Caki2 (cell line): ENCODE data around the gene TMEM176B. TPM values are rescaled to one million over a fixed set of nuclear protein-coding genes. Genes with fewer than 3 reads are reported as not detected.

ENCODE experiments used
- DNase-seq: peaks from one replicate; pipeline ENCODE4 v3.0.0-alpha.2; 2015; ENCODE audit warnings: low read depth
- in situ Hi-C: cut with HindIII; loops from 2 replicates; pipeline ENCODE4 v1.10.0; 2016; ENCODE audit warnings: low sequenced_read_pairs, low pct_unique_long_range_greater_than_20kb, mixed read lengths
- total RNA-seq: library from RNA; depleted of rRNA; stranded (reverse); fragments of >200 nt; shearing (Covaris generic); gene quantifications from 2 replicates; pipeline ENCODE4 v1.2.3, GENCODE V29; 2014; ENCODE audit warnings: low replicate concordance

TMEM176B gene
- total RNA-seq, 1 experiment from 2014 or later, result not detected

DNA sequence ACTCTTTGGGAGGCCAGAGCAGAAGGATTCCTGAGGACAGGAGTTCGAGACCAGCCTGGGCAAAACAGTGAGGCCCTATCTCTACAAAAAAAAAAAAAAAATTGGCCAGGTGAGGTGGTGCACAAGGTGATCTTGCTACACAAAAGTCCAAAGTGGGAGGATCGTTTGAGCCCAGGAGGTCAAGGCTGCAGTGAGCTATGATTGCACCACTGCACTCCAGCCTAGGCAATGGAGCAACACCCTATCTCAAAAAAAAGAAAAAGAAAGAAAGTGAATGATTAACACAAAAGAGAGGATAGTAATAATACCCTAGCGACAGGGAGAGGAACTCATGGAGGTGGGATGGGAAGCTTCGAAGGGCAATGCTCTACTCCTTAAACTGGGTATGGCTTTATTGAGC, 30.4 kb downstream of the TMEM176B start:
- no peak for DNase-seq
- in situ Hi-C loops, result no loop called here

GRCh38 chr7:150766334-150766709, 33.8 kb downstream of the TMEM176B start:
- in situ Hi-C loops, result no loop called here
- no peak for DNase-seq

- no peak for DNase-seq
- in situ Hi-C loops, result no loop called here
These were observed 40.7 kb downstream of the TMEM176B start for GRCh38 chr7:150759479-150759878.

DNA sequence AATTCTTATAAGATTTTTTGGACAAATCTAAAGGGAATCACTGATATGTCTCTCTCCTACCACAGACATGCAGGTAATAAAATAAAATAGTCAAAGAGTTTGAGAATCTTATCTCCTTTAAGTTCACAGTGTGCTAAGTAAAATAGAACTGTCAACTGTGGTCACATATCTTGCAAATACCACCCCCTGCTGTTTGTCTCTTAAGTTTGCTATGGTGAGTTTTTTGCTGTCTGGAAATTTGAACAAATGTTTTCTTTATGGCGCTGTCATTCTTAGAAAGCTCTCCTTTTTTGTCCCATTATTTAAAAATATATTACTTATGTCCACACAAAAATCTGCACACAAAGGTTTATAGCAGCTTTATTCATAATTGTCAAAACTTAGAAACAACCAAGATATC, 43.3 kb downstream of the TMEM176B start:
- in situ Hi-C loops, result no loop called here
- DNase-seq, result no peak

DNA sequence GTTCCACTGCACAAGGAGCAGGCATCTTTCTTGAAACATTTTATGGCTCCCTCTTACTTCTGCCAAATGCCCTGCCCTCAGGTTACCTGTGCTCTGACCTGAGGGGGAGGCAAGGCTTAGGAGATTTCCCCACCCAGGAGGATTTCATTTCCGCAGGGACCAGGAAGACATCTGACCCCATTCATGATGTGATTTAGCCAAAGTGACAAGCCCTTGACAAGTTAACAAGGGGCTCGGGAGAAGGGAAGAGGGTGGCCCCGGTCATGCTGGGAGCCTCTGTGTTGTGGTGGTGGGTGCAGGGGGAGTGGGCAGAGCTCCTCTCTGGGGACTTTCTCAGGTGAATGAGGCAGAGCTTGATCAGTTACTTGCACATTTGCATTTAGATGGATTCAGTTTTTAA, 44.0 kb downstream of the TMEM176B start:
- in situ Hi-C loops, result no loop called here
- no peak for DNase-seq

- DNase-seq, result no peak
- in situ Hi-C loops, result no loop called here
These were observed 44.6 kb downstream of the TMEM176B start for GRCh38 chr7:150755473-150756099.

DNA sequence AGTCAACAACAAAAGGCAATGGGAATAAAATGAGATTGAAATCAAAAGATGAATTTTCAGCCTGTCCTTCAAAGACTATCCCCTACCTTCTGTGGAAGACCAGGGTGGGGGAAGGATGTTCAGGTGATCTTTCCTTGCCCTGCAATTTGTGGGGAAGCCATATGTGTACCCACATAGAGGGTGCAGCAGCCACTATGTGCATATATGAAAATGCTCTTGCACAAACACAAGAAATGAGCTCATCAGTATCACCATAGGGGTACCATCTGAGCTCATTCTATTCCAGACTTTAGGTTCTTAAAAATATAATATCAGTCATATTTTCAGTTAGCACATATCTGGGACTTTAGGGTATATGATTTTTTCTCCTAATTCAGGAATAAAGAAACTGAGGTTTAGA, 45.2 kb downstream of the TMEM176B start:
- in situ Hi-C loops, result no loop called here
- no peak for DNase-seq

- DNase-seq, result no peak
- in situ Hi-C loops, result no loop called here
These were observed 46.1 kb downstream of the TMEM176B start for GRCh38 chr7:150753826-150754603.

GRCh38 chr7:150753239-150753638, 46.9 kb downstream of the TMEM176B start:
- in situ Hi-C loops, result no loop called here

DNA sequence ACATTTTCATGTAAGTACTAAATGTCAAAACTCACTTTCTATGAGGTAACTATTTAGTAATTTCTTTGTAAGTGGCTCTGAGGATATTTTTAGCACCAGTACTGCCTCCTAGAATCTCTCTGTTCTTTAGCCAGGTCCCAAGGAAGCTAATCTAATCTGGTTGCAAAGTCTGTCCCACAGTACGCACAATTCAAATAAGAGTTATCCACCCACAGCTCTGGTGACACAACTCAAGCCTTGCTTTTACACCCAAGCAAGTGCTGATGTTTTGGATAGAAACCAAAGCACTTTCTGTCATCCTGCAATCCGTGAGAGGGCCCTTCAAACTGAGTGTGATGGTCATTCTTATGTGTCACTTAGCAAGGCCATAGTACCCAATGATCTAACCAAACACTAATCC, 48.5 kb downstream of the TMEM176B start:
- in situ Hi-C loops, result no loop called here
- no peak for DNase-seq

More at GRCh38 chr7:150753239-150753638, 46.9 kb downstream of the TMEM176B start:
- DNase-seq, result no peak

DNA sequence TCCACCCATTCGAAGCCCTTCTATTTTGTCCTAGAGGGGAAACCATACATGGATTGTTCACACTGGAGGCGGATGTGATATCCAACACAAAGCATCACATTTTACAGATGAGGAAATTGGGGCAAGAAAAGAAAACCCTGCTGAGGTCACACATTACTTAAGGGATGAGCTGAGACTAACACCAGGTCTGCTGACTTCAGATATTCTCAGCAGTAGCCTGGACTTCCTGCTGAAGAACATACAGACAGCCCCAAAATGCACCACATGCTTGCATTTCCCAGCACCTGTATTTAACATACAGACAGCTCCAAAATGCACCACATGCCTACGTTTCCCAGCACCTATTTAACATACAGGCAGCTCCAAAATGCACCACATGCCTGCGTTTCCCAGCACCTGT, 51.8 kb downstream of the TMEM176B start:
- in situ Hi-C loops, result no loop called here

GRCh38 chr7:150746921-150747320, 53.2 kb downstream of the TMEM176B start:
- no peak for DNase-seq
- in situ Hi-C loops, result no loop called here

More for the DNA sequence above, 51.8 kb downstream of the TMEM176B start:
- no peak for DNase-seq

DNA sequence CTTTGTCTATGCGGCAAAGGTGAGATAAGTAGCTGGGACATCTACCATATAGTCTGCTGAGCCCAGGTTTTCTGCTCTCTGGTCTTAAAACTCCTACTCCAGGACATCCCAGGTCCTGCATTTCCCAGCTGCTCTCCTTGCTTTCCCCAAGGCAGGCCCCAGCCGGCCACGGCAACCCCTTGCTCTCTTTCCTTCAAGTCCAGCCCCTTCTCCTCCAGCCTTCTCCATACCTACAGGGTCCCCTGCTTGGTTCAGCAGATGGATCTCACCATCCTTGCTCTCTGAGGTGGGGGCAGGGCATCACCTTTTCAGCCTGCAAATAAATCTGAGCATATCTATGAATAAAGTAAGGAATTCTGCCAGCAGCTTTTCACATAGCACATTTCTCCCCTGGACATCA, 54.3 kb downstream of the TMEM176B start:
- no peak for DNase-seq
- in situ Hi-C loops, result no loop called here

- no peak for DNase-seq
- in situ Hi-C loops, result no loop called here
These were observed 55.1 kb downstream of the TMEM176B start for GRCh38 chr7:150745086-150745485.

DNA sequence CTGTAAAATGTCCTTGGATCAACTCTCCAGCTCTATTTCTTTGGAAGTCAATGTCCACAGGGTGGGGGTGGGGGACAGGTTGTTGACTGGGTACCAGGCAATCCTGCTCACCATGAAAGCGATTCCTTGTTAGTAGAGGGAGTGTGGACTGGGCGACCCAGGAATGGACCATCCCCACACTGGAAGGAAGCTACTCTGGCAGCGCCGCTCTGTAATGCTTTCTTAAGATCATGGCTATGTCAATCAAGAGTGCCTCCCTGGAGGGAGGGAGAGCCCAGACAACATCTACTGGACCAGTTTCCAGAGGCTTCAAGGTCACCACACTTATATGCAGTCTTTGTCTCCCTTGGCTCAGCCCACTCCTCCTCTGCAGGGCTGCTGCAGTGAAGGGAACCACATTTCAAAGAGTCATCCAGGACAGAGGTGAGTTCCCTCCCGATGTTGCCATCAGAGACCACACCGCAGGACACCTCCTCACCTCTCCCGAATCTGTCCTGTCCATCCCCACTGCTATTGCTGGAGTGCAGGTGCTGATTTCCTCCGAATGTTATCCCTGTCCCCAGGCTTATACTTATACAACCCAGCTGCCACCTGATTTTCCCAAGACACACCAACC, 56.0 kb downstream of the TMEM176B start:
- in situ Hi-C loops, result no loop called here
- no peak for DNase-seq

DNA sequence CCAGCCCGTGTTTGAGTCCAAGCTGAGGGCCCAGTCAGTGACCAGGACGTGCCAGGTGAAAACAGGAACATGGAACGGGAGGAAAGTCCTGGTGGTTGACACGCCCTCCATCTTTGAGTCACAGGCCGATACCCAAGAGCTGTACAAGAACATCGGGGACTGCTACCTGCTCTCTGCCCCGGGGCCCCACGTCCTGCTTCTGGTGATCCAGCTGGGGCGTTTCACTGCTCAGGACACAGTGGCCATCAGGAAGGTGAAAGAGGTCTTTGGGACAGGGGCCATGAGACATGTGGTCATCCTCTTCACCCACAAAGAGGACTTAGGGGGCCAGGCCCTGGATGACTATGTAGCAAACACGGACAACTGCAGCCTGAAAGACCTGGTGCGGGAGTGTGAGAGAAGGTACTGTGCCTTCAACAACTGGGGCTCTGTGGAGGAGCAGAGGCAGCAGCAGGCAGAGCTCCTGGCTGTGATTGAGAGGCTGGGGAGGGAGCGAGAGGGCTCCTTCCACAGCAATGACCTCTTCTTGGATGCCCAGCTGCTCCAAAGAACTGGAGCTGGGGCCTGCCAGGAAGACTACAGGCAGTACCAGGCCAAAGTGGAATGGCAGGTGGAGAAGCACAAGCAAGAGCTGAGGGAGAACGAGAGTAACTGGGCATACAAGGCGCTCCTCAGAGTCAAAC, 57.7 kb downstream of the TMEM176B start:
- in situ Hi-C loops, result no loop called here
- DNase-seq, result no peak
